ENCODE results near the gene CREBBP. TPM values are rescaled to one million over a fixed set of nuclear protein-coding genes. Genes with fewer than 3 reads are reported as not detected.

Gene CREBBP
- total RNA-seq, 2 donors from 2014 or later: 59.3 to 60.7 TPM

DNA sequence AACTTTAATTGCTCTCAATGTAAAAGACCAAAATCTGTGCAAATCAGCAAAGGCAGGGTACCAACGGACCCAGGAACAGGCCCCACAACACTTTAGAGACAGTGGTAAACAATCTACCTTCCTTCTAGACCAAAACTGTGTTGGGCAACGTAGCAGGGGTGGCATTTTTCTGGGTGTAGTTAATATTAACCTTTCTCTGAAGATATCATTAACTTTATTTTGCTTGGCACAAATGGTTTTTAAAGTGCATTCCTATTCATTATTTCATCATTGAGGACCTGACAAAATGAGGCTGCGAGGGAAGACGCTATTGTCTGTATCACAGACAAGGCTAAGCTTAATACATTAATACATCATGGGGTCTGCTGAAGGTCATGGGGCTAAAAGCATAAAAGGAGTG is 125.3 kb downstream of the CREBBP start:
- ATAC-seq: no peak
- intact Hi-C loops (cut with DNase I, micrococcal nuclease): no loop called here
- no peak for DNase-seq

DNA sequence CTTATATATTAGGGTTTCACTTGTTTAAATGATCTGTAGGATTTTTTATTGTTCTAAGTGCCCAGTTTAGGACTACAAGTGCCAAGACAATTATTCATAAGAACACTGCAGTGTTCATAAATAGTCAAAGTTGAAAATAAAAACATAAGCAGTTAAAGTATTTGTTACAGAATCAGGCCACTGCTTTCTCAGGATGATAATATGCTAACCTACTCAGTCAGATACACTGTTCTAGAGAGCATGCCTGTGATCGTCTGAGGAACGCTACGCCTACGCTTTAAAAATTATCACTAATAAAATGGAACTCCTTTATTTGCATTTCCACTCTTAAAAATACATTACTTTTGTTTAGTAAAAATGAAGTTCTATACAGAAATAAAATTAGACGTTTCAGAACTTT is 125.7 kb downstream of the CREBBP start:
- ATAC-seq (no peak), DNase-seq (no peak)
- intact Hi-C loops (cut with DNase I, micrococcal nuclease): no loop called here

DNA sequence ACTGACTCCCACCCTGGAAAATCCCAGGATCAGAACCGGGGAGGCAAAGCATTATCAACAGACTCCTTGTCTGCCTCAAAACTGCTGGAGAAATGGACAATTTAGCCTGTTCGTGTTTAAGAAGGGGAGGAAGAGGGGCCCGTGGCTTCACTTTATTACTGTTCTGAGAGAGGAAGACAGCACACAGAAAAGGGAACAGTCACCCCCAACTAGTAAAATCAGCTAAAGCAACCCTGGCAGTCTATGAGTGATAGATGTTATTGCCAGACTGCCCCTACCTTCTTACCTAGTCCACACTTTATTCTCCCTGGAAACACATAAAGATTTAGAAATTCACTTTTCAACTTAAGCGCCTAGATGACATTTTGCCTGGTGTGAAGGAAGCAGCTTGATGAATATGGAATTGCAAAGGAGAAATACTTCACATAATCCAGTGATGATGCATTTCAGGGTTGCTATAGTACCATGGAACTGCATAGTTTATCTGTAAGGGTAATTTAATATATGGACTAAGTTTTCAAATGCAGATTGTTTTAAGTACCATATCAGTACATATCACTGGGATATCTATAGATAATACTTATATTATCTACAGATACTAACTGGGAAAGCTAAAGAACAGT is 126.3 kb downstream of the CREBBP start:
- ATAC-seq (no peak), DNase-seq (no peak)
- intact Hi-C loops (cut with DNase I, micrococcal nuclease): no loop called here

DNA sequence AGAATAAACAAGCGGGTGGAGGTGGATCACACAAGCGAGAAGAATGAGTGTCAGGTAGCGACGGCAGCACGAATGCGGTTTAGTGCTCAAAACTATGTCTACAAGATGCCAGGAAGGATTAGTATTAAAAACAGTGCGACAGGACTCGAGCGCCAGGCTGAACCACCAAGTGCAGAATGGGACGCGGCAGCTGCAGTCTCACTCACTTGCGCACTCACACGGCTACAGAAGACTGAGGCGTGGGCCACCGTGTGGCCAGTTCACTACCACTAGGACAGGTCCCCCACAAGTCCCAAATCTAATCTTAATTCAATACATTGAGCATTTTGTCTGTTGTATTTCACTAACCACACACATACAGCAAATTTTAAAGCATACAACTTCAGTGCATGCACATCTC is 127.5 kb downstream of the CREBBP start:
- DNase-seq: no peak
- intact Hi-C loops (cut with DNase I, micrococcal nuclease): no loop called here
- no peak for ATAC-seq

DNA sequence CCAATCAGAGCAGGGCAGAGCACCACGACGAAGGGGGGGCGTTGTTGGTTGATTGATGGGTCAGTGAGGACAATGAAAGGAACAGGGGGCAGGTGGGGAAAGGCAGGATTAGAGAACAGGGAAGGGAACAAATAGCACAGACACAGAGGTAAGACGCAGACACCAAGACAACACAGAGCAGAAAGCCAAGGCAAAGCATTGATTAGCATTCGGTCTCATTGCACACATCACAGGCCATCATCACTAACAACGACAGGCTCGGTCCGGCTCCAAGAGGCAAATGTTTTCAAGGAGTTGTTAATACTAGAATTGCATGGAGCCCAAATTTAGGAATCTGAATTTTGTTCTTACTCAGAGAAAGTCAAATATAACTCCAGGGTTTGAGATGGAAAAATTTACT is 128.6 kb downstream of the CREBBP start:
- intact Hi-C loops (cut with DNase I, micrococcal nuclease): no loop called here
- no peak for DNase-seq
- ATAC-seq: no peak

DNA sequence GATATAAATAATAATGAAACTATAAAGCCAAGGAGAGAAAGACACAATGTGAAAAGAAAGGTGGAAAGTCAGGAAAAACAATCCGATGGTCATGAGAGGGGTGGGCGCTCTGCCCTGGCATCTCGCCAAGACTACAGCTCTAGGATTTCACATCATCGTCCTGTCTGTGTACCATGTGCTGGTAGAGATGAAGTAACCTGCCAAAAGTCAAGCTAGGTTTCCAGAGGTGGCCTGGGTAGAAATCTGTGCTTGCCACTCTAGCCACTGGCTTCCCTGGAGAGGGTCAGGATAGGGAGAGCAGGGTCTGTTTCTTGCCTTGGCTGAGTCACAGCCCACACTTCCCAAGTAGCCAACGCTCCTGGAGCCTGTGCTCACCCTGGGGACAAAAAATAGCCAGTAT is 132.2 kb downstream of the CREBBP start:
- DNase-seq (no peak), ATAC-seq (no peak)
- intact Hi-C loops (cut with DNase I, micrococcal nuclease): no loop called here

DNA sequence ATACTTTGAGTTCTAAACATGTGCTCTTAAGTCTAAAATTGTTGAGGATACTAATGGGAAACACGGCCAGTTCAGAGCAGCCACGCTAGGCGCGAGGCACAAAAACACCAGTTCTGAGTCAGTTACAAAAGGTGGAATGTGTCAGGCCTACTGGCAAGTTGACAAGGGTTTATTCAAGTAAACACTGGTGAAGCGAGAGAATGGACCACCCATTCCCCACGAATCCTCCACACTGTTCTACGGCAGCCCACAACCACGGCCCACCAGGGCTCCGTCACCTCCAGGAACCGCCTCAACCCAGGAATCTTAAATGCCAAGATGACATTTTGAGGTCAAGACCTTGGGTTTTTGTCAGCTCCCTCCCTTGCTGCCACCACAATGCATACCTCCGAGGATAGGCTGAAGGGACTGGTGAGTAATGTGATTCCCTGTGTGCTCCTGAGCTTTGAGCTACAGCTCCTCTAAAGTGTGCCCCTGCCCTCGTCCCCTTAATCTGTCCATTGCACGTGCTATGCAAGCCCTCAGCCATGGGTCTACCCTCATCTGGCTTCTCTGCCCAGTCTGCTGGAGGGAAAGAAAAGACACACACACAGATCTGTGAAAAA is 134.7 kb downstream of the CREBBP start:
- intact Hi-C loops (cut with DNase I, micrococcal nuclease): no loop called here
- DNase-seq: no peak
- no peak for ATAC-seq

DNA sequence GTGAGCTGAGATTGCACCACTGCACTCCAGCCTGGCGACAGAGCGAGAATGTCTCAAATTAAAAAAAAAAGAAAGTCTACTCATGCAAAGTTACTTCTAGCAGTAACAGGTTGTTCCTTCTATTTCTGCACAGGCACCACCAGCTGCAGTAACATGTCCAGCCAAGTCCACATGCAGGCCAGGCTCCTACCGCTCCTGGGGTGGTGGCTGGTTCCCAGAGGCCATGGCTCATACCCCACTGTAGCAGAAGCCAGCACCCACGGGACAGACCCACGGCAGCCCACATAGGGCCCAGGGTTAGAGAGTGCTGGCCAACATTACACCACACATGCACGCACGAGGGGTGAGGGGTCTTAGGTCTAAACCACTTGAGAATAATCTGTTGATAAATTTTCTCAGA is 136.5 kb downstream of the CREBBP start:
- intact Hi-C loops (cut with DNase I, micrococcal nuclease): no loop called here
- peak; percentile 16 for ATAC-seq
- no peak for DNase-seq

DNA sequence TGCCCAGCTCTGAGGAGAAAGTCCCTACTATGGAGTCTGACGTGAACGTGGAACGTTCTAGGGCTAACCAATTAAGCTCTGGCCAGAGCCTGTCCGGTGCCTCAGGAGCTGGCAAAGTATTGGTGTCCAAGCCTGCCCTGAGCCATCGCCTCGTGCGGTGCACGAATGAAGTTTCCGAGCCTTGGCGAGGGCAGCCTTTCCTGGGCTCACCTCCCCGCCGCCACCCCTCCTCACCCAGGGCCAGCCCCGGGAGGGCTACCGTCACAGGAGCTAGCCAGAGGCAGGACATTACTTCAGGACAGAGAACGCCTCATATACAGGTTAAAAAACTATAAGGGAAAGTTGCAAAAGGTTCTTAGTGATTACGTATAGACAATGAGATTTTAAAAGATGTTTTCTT is 139.6 kb downstream of the CREBBP start:
- ATAC-seq: no peak
- no peak for DNase-seq

DNA sequence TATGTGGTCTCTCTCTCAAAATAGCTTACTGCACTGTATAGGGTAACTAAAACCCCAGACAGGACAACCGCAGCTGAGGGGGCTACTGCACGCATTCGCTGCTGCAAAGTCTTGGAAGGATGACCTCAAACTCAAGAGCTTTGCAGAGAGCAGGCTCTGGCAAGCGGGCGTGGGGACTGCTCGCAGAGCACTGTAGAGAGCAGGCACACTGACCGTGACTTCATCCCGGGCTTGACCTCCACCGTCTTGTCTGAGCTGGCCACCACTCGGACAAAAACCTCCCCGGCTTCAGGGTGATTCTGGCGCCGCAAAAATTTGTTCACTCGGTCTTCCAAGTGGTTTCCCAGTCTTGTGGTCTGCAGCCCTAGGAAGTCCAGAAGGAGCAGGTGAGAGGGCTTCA is 140.3 kb downstream of the CREBBP start:
- DNase-seq (no peak), ATAC-seq (no peak)
- intact Hi-C loops (cut with DNase I, micrococcal nuclease): no loop called here

More for the DNA sequence above, 139.6 kb downstream of the CREBBP start:
- intact Hi-C loops (cut with DNase I, micrococcal nuclease): no loop called here

DNA sequence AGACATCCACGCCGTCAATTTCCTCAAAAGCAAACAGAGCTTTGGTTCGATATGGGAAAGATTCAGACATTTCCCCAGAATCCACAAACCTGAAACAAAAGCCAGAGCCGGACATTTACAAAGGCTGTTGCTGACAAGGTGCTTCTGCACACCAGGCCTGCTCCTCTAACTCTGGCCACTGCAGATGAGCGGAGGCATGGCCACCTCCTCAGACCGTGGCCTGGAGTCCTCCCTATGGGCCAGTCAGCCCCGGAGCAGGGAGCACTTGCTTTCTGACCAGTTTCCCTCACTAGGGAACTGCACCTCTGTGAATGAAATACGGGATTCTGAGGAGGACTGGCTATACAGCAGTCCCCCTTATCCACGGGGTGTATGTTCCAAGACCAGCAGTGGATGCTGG is 140.9 kb downstream of the CREBBP start:
- ATAC-seq: no peak
- intact Hi-C loops (cut with DNase I, micrococcal nuclease): no loop called here

DNA sequence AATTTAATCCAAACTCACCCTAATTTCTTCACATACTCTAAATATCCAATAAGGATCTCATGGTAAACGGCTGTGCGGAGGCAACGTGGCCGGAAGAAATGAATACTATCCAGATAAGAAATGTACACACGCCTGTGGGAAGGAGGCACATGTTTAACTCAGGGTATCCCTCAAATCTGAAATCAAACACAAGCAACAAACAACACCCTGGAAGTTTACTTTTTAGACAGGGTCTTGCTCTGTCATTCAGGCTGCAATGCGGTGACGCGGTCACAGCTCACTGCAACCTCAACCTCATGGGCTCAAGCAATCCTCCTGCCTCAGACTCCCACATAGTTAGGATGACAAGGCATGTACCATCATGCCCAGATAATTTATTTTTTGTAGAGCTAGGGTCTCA is 142.0 kb downstream of the CREBBP start:
- DNase-seq (no peak), ATAC-seq (no peak)

More for the DNA sequence above, 140.9 kb downstream of the CREBBP start:
- no peak for DNase-seq

DNA sequence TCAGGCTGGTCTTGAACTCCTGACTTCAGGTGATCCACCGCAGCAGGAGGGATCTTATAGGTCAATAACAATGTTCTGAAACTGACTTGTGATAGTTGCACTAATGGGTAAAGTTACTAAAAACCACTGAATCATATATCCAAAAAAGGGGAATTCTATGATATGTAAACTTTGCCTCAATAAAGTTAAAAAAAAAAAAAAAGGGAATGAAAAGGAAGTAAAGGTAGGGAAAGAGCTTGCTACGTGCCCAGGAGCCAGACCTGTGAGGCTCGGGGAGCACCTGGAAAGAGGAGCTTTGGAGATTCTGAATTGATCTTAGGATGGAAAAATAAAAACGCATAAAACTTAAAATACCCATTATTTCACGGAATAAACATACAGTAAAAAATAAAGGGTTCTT is 142.4 kb downstream of the CREBBP start:
- intact Hi-C loops (cut with DNase I, micrococcal nuclease): no loop called here
- DNase-seq (no peak), ATAC-seq (no peak)

More for the DNA sequence above, 142.0 kb downstream of the CREBBP start:
- intact Hi-C loops (cut with DNase I, micrococcal nuclease): no loop called here

DNA sequence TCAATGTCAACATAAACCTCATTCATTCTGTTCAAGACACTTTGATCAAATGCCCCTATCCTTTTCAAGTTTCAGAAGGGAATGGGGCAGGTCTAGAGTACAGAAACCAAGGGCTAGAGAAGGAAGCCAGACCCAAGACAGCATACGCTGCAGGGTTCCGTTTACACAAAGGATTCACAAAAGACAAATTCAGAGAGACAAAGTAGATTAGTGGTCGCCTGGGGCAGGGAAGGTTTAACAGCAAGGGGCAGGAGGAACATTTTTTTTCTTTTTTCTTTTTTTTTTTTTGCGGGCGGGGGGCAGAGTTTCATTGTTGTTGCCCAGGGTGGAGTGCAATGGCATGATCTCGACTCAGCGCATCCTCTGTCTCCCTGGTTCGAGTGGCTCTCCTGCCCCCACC is 143.3 kb downstream of the CREBBP start:
- intact Hi-C loops (cut with DNase I, micrococcal nuclease): no loop called here
- DNase-seq (no peak), ATAC-seq (no peak)

DNA sequence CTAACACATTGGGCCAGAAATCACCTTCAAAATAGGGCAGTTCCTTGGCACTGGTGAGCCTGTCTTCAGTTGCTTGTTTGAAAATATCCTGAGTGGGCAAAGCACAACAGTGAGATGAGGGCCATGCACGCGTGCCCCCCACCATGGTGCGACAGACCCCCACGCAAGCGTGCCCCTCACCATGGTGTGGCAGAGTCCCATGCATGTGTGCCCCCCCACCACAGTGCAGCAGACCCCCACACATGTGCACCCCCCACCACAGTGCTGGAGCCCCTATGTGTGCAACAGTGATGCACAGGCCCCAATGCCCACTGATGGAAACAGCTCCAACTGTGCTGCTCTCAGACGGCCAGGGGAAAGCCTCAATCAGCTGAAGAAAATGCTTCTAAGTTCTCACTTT is 144.4 kb downstream of the CREBBP start:
- no peak for DNase-seq
- no peak for ATAC-seq
- intact Hi-C loops (cut with DNase I, micrococcal nuclease): no loop called here

DNA sequence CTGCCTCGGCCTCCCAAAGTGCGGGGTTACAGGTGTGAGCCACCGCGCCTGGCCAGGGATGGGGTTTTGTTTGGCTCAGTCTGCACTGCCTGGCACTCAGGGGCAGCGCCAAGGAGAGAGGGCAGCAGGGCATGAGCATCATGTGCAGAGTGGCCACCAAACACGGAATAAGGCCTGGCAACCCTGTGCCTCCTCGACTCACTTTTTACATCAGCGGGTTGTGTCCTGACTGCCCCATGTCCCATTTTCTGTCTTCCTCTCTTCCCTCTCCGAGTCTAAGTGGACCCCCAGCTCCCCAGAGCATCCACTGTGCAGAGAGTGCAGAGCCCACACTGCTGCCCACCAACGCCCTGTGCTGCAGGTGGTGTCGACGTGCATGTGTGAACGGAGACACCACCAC is 145.0 kb downstream of the CREBBP start:
- ATAC-seq (no peak), DNase-seq (no peak)
- intact Hi-C loops (cut with DNase I, micrococcal nuclease): no loop called here

DNA sequence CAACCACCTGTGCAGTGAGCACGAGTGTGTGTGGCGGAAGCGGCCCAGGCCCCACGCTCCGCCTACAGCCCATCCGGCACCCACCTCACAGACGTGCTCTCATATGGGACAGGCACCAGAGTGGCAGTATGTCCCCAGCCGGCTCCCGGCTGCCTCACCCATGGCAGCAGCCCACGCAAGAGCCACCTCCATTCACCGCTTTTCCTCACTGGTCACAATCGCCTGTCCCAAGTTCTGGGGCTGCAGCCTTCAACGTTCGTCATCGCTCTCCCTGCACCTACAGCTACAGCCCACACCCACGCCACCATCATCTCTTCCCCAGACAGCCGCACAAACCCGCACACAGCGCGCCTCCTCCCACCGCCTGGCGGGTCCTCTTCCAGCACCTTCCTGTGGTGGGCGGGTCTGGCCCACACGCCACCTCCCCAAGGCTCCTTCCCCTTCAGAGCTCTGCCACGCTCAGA is 145.7 kb downstream of the CREBBP start:
- no peak for ATAC-seq
- intact Hi-C loops (cut with DNase I, micrococcal nuclease): no loop called here
- DNase-seq: no peak

DNA sequence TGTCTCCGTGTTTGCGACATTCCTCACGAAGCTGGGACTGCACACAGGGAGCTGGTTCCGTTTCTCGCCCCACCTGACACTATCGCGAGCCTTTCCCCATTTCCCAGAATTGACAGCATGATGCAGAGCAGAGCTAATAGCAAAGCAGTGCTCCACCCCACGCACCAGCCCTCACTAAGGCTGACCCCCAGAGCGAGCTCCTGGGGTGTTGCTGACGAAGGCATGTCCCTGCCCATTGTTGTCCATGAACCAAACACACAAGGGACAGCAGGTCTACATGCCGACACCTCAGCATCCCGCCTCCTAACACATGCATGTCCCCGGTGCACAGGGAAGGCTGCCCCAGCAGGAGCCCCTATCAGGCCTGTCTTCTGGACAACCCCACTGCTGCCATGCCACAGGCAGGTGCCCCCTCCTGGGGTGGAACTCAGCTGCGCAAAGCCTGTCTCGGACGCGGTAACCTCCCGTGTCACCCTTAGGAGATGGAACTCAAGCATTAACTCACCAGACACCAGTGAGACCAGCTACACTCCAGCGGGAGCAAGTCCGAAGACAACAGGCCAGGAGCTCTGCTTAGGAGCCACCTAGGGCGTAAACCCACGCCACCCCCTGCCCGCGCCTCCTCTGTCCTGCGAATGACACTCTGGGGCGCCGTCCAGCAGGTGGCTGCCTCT is 146.3 kb downstream of the CREBBP start:
- ATAC-seq: no peak
- DNase-seq: no peak
- intact Hi-C loops (cut with DNase I, micrococcal nuclease): no loop called here

DNA sequence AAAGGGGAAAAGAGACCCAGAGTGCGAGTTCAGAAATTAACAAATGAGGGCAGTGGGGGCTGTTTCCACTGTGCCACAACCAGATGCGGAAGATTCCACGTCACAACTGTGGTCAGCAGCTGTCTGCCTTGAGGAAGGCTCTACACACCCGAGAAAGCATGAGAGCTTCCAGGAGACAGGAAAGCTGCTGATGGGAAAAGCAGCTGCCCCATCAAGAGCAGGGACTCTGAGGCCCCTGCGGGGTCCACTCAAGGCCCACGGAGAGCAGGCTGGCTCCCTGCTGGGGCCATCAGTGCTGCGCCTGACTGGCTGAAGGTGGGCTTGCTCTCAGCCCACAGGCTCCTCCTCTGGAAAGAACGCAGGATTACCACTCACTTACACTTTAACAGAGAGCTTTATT is 148.3 kb downstream of the CREBBP start:
- ATAC-seq (no peak), DNase-seq (no peak)
- intact Hi-C loops (cut with DNase I, micrococcal nuclease): no loop called here

DNA sequence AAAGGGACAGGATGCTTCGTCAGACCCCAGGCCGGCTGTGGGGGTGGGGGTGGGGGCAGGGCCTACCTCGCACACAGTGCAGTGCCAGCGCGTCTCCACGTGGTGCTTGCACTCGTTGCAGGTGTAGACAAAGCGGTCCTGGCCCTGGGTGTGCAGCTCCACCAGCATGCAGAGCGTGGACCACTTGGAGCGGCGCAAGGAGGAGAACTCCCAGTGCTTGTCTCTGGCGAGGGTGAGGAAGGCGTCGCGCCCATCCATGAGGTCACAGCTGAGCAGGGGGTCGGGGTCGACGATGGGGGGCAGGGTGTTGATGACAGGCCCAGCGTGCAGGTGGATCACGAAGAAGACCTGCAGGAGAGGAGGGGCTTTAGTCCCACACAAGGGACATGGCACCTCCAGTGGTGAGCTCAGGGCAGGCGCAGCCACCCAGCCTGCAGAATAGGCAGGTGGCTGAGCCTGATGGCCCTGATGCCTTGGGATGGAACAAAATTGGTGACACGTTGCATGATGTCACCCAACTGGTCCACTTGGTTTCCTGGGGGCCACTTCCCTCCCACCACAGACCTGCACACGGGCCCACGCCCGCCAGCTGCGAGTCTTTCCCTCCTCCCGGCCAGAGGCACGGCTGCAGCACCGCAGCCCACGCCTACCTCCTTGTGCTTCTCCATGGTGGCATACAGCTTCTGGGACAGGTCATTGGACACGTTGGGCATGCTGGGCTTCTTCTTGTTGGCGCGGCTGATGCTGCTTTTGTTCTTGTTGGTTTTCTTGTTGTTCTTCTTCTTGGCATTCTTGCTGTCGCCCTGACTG is 149.2 kb downstream of the CREBBP start:
- DNase-seq: no peak
- intact Hi-C loops (cut with DNase I, micrococcal nuclease): no loop called here
- ATAC-seq: no peak

Data from left colon (tissue), 2 donors.